Uterus (tissue), 4 donors: Measurements from ENCODE around the gene GMDS. TPM values are rescaled to one million over a fixed set of nuclear protein-coding genes. Genes with fewer than 3 reads are reported as not detected.

Experiments
- DNase-seq, 2 donors: peaks; one replicate each; pipeline ENCODE4 v3.0.0-alpha.2; 2019 to 2020
- H3K27ac ChIP-seq, 2 donors: fragments of 200-600 bp; sonication (generic); 1 replicate in 1 of 2; 2 replicates in 1 of 2; pipeline ENCODE4 v1.5.1; 2016 to 2018
- H3K27me3 ChIP-seq, 2 donors: fragments of 200-600 bp; sonication (generic); one replicate each; pipeline ENCODE4 v1.5.1; 2018 to 2019; ENCODE audit warnings: control low read depth in 1 of 2
- H3K36me3 ChIP-seq, 2 donors: fragments of 200-600 bp; sonication (generic); one replicate each; pipeline ENCODE4 v1.5.1; 2019; ENCODE audit warnings: control low read depth in 1 of 2
- H3K4me1 ChIP-seq, 2 donors: fragments of 200-600 bp; sonication (generic); one replicate each; pipeline ENCODE4 v1.5.1; 2018 to 2019; ENCODE audit warnings: control low read depth in 1 of 2
- H3K4me3 ChIP-seq, 2 donors: fragments of 200-600 bp; sonication (generic); 1 replicate in 1 of 2; 2 replicates in 1 of 2; pipeline ENCODE4 v1.5.1; 2018 to 2019; ENCODE audit warnings: mild to moderate bottlenecking in 1 of 2
- H3K9me3 ChIP-seq, 2 donors: fragments of 200-600 bp; sonication (generic); one replicate each; pipeline ENCODE4 v1.5.1; 2019; ENCODE audit warnings: control low read depth in 1 of 2
- POLR2A ChIP-seq, 2 donors: fragments of 450-650 bp; IDR thresholded peaks; one replicate each; pipeline ENCODE4 v1.6.1; 2016; ENCODE audit warnings: antibody characterized with exemption in 2 of 2, mild to moderate bottlenecking in 1 of 2, moderate library complexity in 1 of 2
- intact Hi-C: fragments of 100-400 bp; cut with DNase I; formaldehyde crosslinking; loops from one replicate; pipeline ENCODE4 v1.15.1; 2023; ENCODE audit warnings: low total_unique reads
- total RNA-seq, 4 donors: library from RNA; depleted of rRNA in 3 of 4; stranded (reverse); fragments of >200 nt in 3 of 4; gene quantifications; one replicate each; pipeline versions ENCODE4 v1.1.0 to v1.2.4, GENCODE V29; 2014 to 2023
- TF ChIP-seq, protein P1 (sequence below), 4 experiments: fragments of 200-600 bp in 2 of 4; fragments of 450-650 bp in 2 of 4; sonication (generic) in 2 of 4; IDR thresholded peaks; one replicate each; pipeline ENCODE4 v1.5.1; 2016 to 2019; ENCODE audit warnings: antibody characterized with exemption in 4 of 4, mild to moderate bottlenecking in 2 of 4, moderate library complexity in 1 of 4
- donor health status: DM: yes; HTN: yes; CAD: no.

GMDS gene
- total RNA-seq, 4 donors from 2014 or later: 5.3 to 17.4 (median 12.9) TPM

DNA sequence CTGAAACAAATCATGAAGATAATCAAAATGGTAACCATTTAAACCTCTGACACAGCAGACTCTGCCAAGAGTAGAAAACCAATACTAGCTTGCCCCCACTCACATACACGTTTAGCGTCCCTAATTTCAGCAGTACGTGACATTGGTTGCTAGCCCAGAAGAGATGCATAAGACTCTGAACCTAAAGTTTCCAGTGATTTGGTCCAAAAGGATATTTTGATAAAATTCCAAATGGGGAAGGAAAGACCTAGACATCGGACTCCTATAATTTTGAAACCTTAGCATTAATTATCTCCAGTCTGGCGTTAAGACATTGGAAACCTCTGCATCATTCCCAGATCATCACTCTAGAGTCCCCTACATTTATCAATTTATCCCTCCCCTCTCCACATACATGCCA is 98.1 kb downstream of the GMDS start:
- Histone ChIP-seq H3K27ac (no peak overlapping the region), H3K9me3 (no peaks in the 10 kb centered on the region), H3K27me3 (no peaks in the 10 kb centered on the region), H3K4me1 (no peaks in the 10 kb centered on the region), H3K4me3 (no peak overlapping the region), H3K36me3 (no peaks in the 10 kb centered on the region)
- DNase-seq: no peak
- TF ChIP-seq POLR2A (IDR thresholded peaks at IDR 0.05): no peak
- TF ChIP-seq, protein P1, sequence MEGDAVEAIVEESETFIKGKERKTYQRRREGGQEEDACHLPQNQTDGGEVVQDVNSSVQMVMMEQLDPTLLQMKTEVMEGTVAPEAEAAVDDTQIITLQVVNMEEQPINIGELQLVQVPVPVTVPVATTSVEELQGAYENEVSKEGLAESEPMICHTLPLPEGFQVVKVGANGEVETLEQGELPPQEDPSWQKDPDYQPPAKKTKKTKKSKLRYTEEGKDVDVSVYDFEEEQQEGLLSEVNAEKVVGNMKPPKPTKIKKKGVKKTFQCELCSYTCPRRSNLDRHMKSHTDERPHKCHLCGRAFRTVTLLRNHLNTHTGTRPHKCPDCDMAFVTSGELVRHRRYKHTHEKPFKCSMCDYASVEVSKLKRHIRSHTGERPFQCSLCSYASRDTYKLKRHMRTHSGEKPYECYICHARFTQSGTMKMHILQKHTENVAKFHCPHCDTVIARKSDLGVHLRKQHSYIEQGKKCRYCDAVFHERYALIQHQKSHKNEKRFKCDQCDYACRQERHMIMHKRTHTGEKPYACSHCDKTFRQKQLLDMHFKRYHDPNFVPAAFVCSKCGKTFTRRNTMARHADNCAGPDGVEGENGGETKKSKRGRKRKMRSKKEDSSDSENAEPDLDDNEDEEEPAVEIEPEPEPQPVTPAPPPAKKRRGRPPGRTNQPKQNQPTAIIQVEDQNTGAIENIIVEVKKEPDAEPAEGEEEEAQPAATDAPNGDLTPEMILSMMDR (IDR thresholded peaks at IDR 0.05): no peak
- intact Hi-C loops: no loop called here

DNA sequence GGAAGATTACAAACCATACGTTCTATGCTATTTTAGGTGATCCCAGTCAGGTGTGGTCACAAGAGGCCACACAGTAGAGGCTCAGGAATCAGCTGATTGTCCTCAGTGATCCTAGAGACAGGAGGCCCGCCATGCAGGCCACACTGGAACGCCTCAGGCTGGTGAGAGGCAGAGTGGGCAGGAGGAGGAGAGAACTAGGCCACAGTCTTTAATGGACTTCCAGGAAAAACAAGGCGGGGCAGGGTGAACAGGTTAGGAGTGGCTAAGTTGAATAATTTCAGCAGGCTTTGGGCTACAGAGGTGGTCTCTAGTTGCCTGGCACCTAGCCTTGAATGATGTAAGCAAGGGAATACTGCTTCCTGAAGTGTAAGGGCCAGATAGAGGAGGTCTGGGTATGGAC is 101.2 kb downstream of the GMDS start:
- H3K4me1 ChIP-seq: no peaks in the 10 kb centered on the region
- no peaks in the 10 kb centered on the region for H3K27me3 ChIP-seq
- intact Hi-C loops: no loop called here
- no peaks in the 10 kb centered on the region for H3K9me3 ChIP-seq
- H3K27ac ChIP-seq: no peak overlapping the region
- H3K36me3 ChIP-seq: no peaks in the 10 kb centered on the region
- no peak overlapping the region for H3K4me3 ChIP-seq
- DNase-seq: no peak
- TF ChIP-seq, protein P1 (IDR thresholded peaks at IDR 0.05): no peak
- no peak for TF ChIP-seq POLR2A (IDR thresholded peaks at IDR 0.05)

DNA sequence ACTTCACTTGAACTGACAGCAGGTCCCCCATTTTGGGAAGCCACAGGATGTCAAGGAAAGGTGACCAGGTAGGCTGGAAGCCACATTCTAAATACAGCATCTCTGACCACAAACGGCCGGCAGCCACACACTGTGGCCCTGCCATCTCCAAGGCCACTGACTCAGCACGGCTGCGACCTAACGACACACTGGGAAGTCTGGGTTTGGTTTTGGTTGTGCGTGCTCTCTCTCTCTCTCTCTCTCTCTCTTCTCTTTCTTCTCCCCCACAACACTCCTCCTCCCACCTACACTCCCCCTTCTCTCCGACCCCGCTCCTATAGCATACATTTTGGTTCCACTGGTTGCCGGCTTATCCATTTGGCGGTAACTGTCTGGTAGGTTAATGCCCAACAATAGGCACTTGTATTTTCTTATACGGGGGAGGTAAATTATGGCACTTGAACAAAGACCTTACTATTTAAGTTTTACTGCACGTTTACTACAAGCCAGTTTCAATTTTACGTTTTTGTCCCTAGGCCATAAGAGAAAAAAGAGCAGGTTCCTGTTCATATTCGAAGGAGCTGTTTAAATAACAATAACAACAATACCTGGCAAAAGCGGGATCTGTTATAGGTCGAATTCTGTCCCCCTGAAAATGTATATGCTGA is 103.6 kb downstream of the GMDS start:
- DNase-seq: no peak
- no peak overlapping the region for H3K4me3 ChIP-seq
- H3K27me3 ChIP-seq: no peaks in the 10 kb centered on the region
- H3K27ac ChIP-seq: no peak overlapping the region
- intact Hi-C loops: no loop called here
- H3K9me3 ChIP-seq: no peaks in the 10 kb centered on the region
- H3K4me1 ChIP-seq: no peaks in the 10 kb centered on the region
- no peaks in the 10 kb centered on the region for H3K36me3 ChIP-seq
- no peak for TF ChIP-seq POLR2A (IDR thresholded peaks at IDR 0.05)
- TF ChIP-seq, protein P1 (IDR thresholded peaks at IDR 0.05): no peak

GRCh38 chr6:2140438-2141128 is 104.8 kb downstream of the GMDS start:
- no peak overlapping the region for H3K4me3 ChIP-seq
- no peak overlapping the region for H3K27ac ChIP-seq
- H3K36me3 ChIP-seq: no peaks in the 10 kb centered on the region
- no peak for DNase-seq
- no peaks in the 10 kb centered on the region for H3K4me1 ChIP-seq
- TF ChIP-seq, protein P1 (IDR thresholded peaks at IDR 0.05): no peak
- TF ChIP-seq POLR2A (IDR thresholded peaks at IDR 0.05): no peak
- H3K9me3 ChIP-seq: no peaks in the 10 kb centered on the region
- intact Hi-C loops: no loop called here
- H3K27me3 ChIP-seq: no peaks in the 10 kb centered on the region

GRCh38 chr6:2135401-2135800 is 110.0 kb downstream of the GMDS start:
- Histone ChIP-seq H3K4me3 (no peak overlapping the region), H3K9me3 (no peaks in the 10 kb centered on the region), H3K27ac (no peak overlapping the region), H3K27me3 (no peaks in the 10 kb centered on the region), H3K4me1 (no peaks in the 10 kb centered on the region), H3K36me3 (no peaks in the 10 kb centered on the region)
- no peak for TF ChIP-seq POLR2A (IDR thresholded peaks at IDR 0.05)
- TF ChIP-seq, protein P1 (IDR thresholded peaks at IDR 0.05): no peak
- DNase-seq: no peak
- intact Hi-C loops: no loop called here
